ENCODE results near the gene AP1S1. TPM values are rescaled to one million over a fixed set of nuclear protein-coding genes. Genes with fewer than 3 reads are reported as not detected.

Gene AP1S1
- total and polyA plus RNA-seq, 2 of the 13 experiments (the other 11 are each of a cell fraction or from before 2014, with no cell fraction given): 57.5 to 68.1 TPM

GRCh38 chr7:101165075-101165957 is 11.0 kb downstream of the AP1S1 start, which contains the start of gene VGF (continued):
- TF ChIP-seq RARA (CRISPR knock-in tag; IDR thresholded peaks at IDR 0.05): peak; percentile 80
- peak; percentile 94 for TF ChIP-seq SNAPC4 (CRISPR knock-in tag; IDR thresholded peaks at IDR 0.05)
- peak; percentile 91 for TF ChIP-seq ZNF737 (CRISPR knock-in tag; IDR thresholded peaks at IDR 0.05; ENCODE audit: borderline replicate concordance)
- TF ChIP-seq RFX5 (IDR thresholded peaks at IDR 0.05; ENCODE audit: low read depth, low read length): no peak
- peak; percentile 54 for TF ChIP-seq MED8 (CRISPR knock-in tag; IDR thresholded peaks at IDR 0.05; ENCODE audit: insufficient replicate concordance)
- TF ChIP-seq ZNF780A (CRISPR knock-in tag; IDR thresholded peaks at IDR 0.05): peak; percentile 96
- peak; percentile 60; the same call in 1 of the 2 replicates for TF ChIP-seq SIX1 (CRISPR knock-in tag; IDR thresholded peaks at IDR 0.05; ENCODE audit: borderline replicate concordance)
- TF ChIP-seq ZNF589 (CRISPR knock-in tag; conservative IDR thresholded peaks at IDR 0.05): peak; percentile 98
- TF ChIP-seq ZNF230 (CRISPR knock-in tag; IDR thresholded peaks at IDR 0.05): peak; percentile 86
- TF ChIP-seq ZFP41 (CRISPR knock-in tag; IDR thresholded peaks at IDR 0.05; ENCODE audit: borderline replicate concordance): peak; percentile 85; the same call in 1 of the 2 replicates
- peak; percentile 96; the same call in 1 of the 2 replicates for TF ChIP-seq GLI4 (CRISPR knock-in tag; IDR thresholded peaks at IDR 0.05; ENCODE audit: borderline replicate concordance)
- TF ChIP-seq CEBPB (IDR thresholded peaks at IDR 0.05; ENCODE audit: borderline replicate concordance, low read depth, low read length): no peak
- peak; percentile 94 for TF ChIP-seq HDAC1 (CRISPR knock-in tag; IDR thresholded peaks at IDR 0.05)
- TF ChIP-seq CHCHD3 (CRISPR knock-in tag; IDR thresholded peaks at IDR 0.05): peak; percentile 93
- peak; percentile 98 for TF ChIP-seq ZNF800 (CRISPR knock-in tag; IDR thresholded peaks at IDR 0.05)
- no peak for TF ChIP-seq SRSF4 (IDR thresholded peaks at IDR 0.05; ENCODE audit: low read depth, low read length, poor library complexity, severe bottlenecking)
- no peak for TF ChIP-seq NFRKB (IDR thresholded peaks at IDR 0.05)
- peak; percentile 96; the same call in 1 of the 2 replicates for TF ChIP-seq ZNF75D (CRISPR knock-in tag; IDR thresholded peaks at IDR 0.05; ENCODE audit: borderline replicate concordance)
- TF ChIP-seq RBM39 (IDR thresholded peaks at IDR 0.05; ENCODE audit: low read depth, low read length, poor library complexity, severe bottlenecking): no peak
- TF ChIP-seq TOE1 (CRISPR knock-in tag; IDR thresholded peaks at IDR 0.05): peak; percentile 88
- TF ChIP-seq TBP (CRISPR knock-in tag; IDR thresholded peaks at IDR 0.05): no peak
- TF ChIP-seq CREM (IDR thresholded peaks at IDR 0.05): peak; percentile 56
- TF ChIP-seq CREM (CRISPR knock-in tag; IDR thresholded peaks at IDR 0.05): no peak
- TF ChIP-seq ZNF251 (CRISPR knock-in tag; IDR thresholded peaks at IDR 0.05): peak; percentile 80; the same call in 1 of the 2 replicates

Data from HepG2 (cell line).